GM12878 (cell line): Measurements from ENCODE around the gene SPRED2. TPM values are rescaled to one million over a fixed set of nuclear protein-coding genes. Genes with fewer than 3 reads are reported as not detected.

Source experiments
- ATAC-seq: fragments of 200-7000 bp; cut with Tn5 transposase; 3 replicates; pipeline ENCODE4 v1.9.1; 2020; ENCODE audit warnings: mild to moderate bottlenecking, moderate library complexity
- BruUV-seq: library from RNA; stranded (reverse); fragments of 400-500 nt; replicated peaks from 2 replicates; lab custom pipeline; 2021; lab: Mats Ljungman, UMichigan
- CTCF ChIA-PET: fragments of 300-600 bp; sonication (Branson Sonifier 250); formaldehyde crosslinking; extraction: SDS; loops from one replicate; lab custom pipeline; 2021; ENCODE audit warnings: inconsistent platforms; lab: Yijun Ruan, JAX
- POLR2A ChIA-PET: fragments of 350-600 bp; formaldehyde crosslinking; extraction: SDS; loops from one replicate; lab custom pipeline; 2021; ENCODE audit warnings: inconsistent platforms; lab: Charles Lee
- RAD21 ChIA-PET: fragments of 300-600 bp; sonication (Branson Sonifier 250); formaldehyde crosslinking; loops from one replicate; lab custom pipeline; 2023; ENCODE audit warnings: antibody characterized with exemption; ENCODE audit not compliant: unreplicated experiment; lab: Charles Lee
- SMC1A ChIA-PET: fragments of 300-600 bp; sonication (Branson Sonifier 250); formaldehyde crosslinking; loops from one replicate; lab custom pipeline; 2023; ENCODE audit not compliant: unreplicated experiment, uncharacterized antibody; lab: Charles Lee
- DNase-seq: peaks from one replicate; pipeline ENCODE4 v3.0.0-alpha.2; 2011; ENCODE audit warnings: low read depth, low spot score
- FAIRE-seq: peaks from 3 replicates; lab custom pipeline; 2011; peaks lifted over from hg19 to GRCh38; lab: Jason Lieb, UNC
- H2AFZ ChIP-seq: 2 replicates; pipeline ENCODE4 v1.6.0; 2011; ENCODE audit warnings: low read depth, low read length, control low read depth; ENCODE audit not compliant: control insufficient read depth
- H3K27ac ChIP-seq: 2 replicates; pipeline ENCODE4 v1.5.1; 2011; ENCODE audit warnings: control low read depth; ENCODE audit not compliant: control insufficient read depth, insufficient read depth
- H3K27me3 ChIP-seq, 2 experiments: replicated peaks in 1 of 2; 2 replicates each; pipeline versions ENCODE4 v1.6.0 to v1.6.1; 2011; ENCODE audit warnings: low read length in 1 of 2; ENCODE audit not compliant: control insufficient read depth in 2 of 2, insufficient read depth in 2 of 2
- H3K36me3 ChIP-seq, 2 experiments: 2 replicates each; pipeline ENCODE4 v1.5.1; 2011; ENCODE audit warnings: low read length in 1 of 2; ENCODE audit not compliant: control insufficient read depth in 2 of 2, insufficient read depth in 2 of 2
- H3K4me1 ChIP-seq: 2 replicates; pipeline ENCODE4 v1.6.1; 2011; ENCODE audit warnings: mild to moderate bottlenecking, low read length, moderate library complexity, mixed read lengths; ENCODE audit not compliant: control insufficient read depth, insufficient read depth
- H3K4me2 ChIP-seq: 2 replicates; pipeline ENCODE4 v1.6.0; 2011; ENCODE audit warnings: control low read depth; ENCODE audit not compliant: control insufficient read depth, insufficient read depth
- H3K4me3 ChIP-seq: fragments of 200-600 bp; sonication (generic); 2 replicates; pipeline ENCODE4 v1.5.1; 2016
- H3K79me2 ChIP-seq: 2 replicates; pipeline ENCODE4 v1.6.0; 2011; ENCODE audit warnings: low read length; ENCODE audit not compliant: control insufficient read depth, insufficient read depth
- H3K9ac ChIP-seq: 2 replicates; pipeline ENCODE4 v1.8.0; 2011; ENCODE audit warnings: low read length, control low read depth, mixed read lengths; ENCODE audit not compliant: control insufficient read depth, insufficient read depth
- H3K9me3 ChIP-seq: replicated peaks from 3 replicates; pipeline ENCODE4 v1.5.1; 2011; ENCODE audit warnings: mild to moderate bottlenecking, low read length; ENCODE audit not compliant: control insufficient read depth, insufficient read depth
- H4K20me1 ChIP-seq: 2 replicates; pipeline ENCODE4 v1.6.0; 2011; ENCODE audit not compliant: control insufficient read depth, insufficient read depth
- BRCA1 ChIP-seq: IDR thresholded peaks from 2 replicates; pipeline ENCODE4 v1.6.1; 2011; ENCODE audit warnings: low read depth, low read length, improper control_type of control experiment
- EP300 ChIP-seq, 2 experiments: fragments of 150-350 bp in 1 of 2; IDR thresholded peaks; 2 replicates each; pipeline ENCODE4 v1.6.1; 2011 to 2012; ENCODE audit warnings: low read depth in 2 of 2, low read length in 2 of 2, borderline replicate concordance in 1 of 2, improper control_type of control experiment in 1 of 2, inconsistent platforms in 1 of 2; ENCODE audit not compliant: control insufficient read depth in 1 of 2
- FOS ChIP-seq: IDR thresholded peaks from 3 replicates; pipeline ENCODE4 v1.6.1; 2011; ENCODE audit warnings: borderline replicate concordance; ENCODE audit not compliant: insufficient read length; ENCODE audit errors: extremely low read depth
- FOXK2 ChIP-seq: fragments of 450-650 bp; IDR thresholded peaks from 2 replicates; pipeline ENCODE4 v1.6.1; 2017; ENCODE audit warnings: mild to moderate bottlenecking, moderate library complexity
- HSF1 ChIP-seq: fragments of 150-350 bp; IDR thresholded peaks from 2 replicates; pipeline ENCODE4 v1.6.1; 2014; ENCODE audit warnings: mild to moderate bottlenecking, low read depth, low read length
- IKZF2 ChIP-seq, 2 experiments: fragments of 450-650 bp; IDR thresholded peaks; 2 replicates each; pipeline ENCODE4 v1.6.1; 2017; ENCODE audit warnings: mild to moderate bottlenecking in 2 of 2, moderate library complexity in 2 of 2
- IRF4 ChIP-seq: IDR thresholded peaks from 2 replicates; pipeline ENCODE4 v1.6.1; 2011; ENCODE audit warnings: low read depth, low read length
- JUND ChIP-seq: IDR thresholded peaks from 2 replicates; pipeline ENCODE4 v1.6.1; 2012; ENCODE audit warnings: low read depth, mild to moderate bottlenecking, low read length, improper control_type of control experiment, moderate library complexity
- MYC ChIP-seq: IDR thresholded peaks from 2 replicates; pipeline ENCODE4 v1.6.1; 2011; ENCODE audit warnings: mild to moderate bottlenecking, low read length, moderate library complexity, inconsistent platforms; ENCODE audit not compliant: insufficient read depth, insufficient replicate concordance, insufficient read length, severe bottlenecking
- PKNOX1 ChIP-seq: fragments of 450-650 bp; IDR thresholded peaks from 2 replicates; pipeline ENCODE4 v1.6.1; 2016; ENCODE audit warnings: mild to moderate bottlenecking
- SMAD5 ChIP-seq: IDR thresholded peaks from 2 replicates; pipeline ENCODE4 v1.6.1; 2016; ENCODE audit warnings: antibody characterized with exemption, low read depth
- TAF1 ChIP-seq: IDR thresholded peaks from 2 replicates; pipeline ENCODE4 v1.6.1; 2011; ENCODE audit warnings: mild to moderate bottlenecking, low read depth, low read length, borderline replicate concordance
- ZSCAN29 ChIP-seq: fragments of 450-650 bp; IDR thresholded peaks from 2 replicates; pipeline ENCODE4 v1.6.1; 2017; ENCODE audit warnings: mild to moderate bottlenecking, moderate library complexity
- WGBS: methylation state at CpG from one replicate; pipeline ENCODE4 v1.1.6; 2016; ENCODE audit warnings: low lambda C conversion rate; ENCODE audit not compliant: insufficient replicate concordance, insufficient coverage; ENCODE audit errors: missing lambda C conversion rate; 5-methylcytosine and 5-hydroxymethylcytosine counted together
- in situ Hi-C: fragments of 300-500 bp; cut with MboI; formaldehyde crosslinking; loops from 9 replicates; pipeline ENCODE4 v1.14.3; 2018; ENCODE audit warnings: mixed read lengths
- intact Hi-C: fragments of 100-400 bp; cut with micrococcal nuclease; formaldehyde crosslinking; loops from one replicate; pipeline ENCODE4 v1.14.2; 2022; ENCODE audit not compliant: unreplicated experiment
- polyA plus RNA-seq, 11 experiments: library from polyadenylated mRNA; depleted of rRNA in 4 of 11; unstranded in 6 of 11; stranded (reverse) in 5 of 11; fragments of >200 nt; fragmentation: Nextera tagmentation in 4 of 11; fragmentation: Illumina TruSeq in 1 of 11; extraction: Ambion mirVana in 4 of 11; extraction: Trizol in 1 of 11; gene quantifications; 1 replicate in 1 of 11; 2 replicates in 10 of 11; pipeline versions ENCODE4 v1.2.1 to v1.2.3, GENCODE V29; 2011 to 2016; ENCODE audit warnings: inconsistent platforms in 2 of 11, missing spikeins in 2 of 11, low read depth in 1 of 11
- total RNA-seq, 4 experiments: library from RNA; depleted of rRNA in 3 of 4; stranded (reverse); fragments of >200 nt in 3 of 4; fragmentation: Illumina TruSeq in 1 of 4; extraction: Trizol in 1 of 4; gene quantifications; 2 replicates each; pipeline versions ENCODE4 v1.2.1 to v1.2.3, GENCODE V29; 2013 to 2021

Gene SPRED2
- total and polyA plus RNA-seq, 10 of the 15 experiments (the other 5 are each of a cell fraction or from before 2014, with no cell fraction given) = 3.0 to 23.9 (median 9.7) TPM

DNA sequence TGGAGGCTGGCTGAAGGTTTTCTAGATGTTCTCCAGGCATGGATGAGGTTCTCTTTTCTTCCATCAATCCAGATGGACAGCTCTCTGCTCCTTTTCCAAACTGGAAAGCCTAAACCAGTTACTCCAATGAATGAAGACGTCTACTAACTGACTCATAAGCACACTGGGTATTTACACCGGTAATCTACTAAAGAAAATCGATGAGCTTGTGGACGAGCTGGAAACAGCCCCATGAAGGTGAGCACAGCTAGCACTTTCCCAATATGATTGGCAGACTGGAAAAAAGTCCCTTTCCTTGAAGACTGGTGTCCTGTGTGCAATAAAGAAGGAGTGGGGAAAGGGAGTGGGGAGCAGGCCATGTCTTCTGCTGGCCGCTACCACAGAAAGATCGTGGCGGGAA is 120.8 kb downstream of the SPRED2 start:
- FAIRE-seq (no peak), ATAC-seq (no peak), DNase-seq (no peak)
- Histone ChIP-seq H3K9me3 (no peaks in the 10 kb centered on the region), H3K4me2 (no peak overlapping the region), H3K79me2 (no peaks in the 10 kb centered on the region), H3K4me3 (no peak overlapping the region), H3K9ac (no peak overlapping the region), H3K36me3 (peaks cover 0 to 9% of the 10 kb centered on the region in 2 experiments; a peak in 2 of 4 replicates), H4K20me1 (0 out of 2 replicates have a peak, but pooled peaks cover 2% of the 10 kb centered on the region)
- ChIA-PET CTCF (interaction anchor here (0.7 kb wide), 1 partner anchor 44 kb away, joined by 3 read pairs; no protein-coding TSS in a partner anchor), POLR2A (no interaction called here), SMC1A (interaction anchor here (1.3 kb wide), 1 partner anchor 10 kb away, joined by 3 read pairs; no protein-coding TSS in a partner anchor)
- BruUV-seq = no TSS peak
- WGBS = 74% methylated on average over 7 of the region's 7 CpGs
- intact Hi-C loops = no loop called here
- TF ChIP-seq JUND (no peak), FOXK2 (no peak), IRF4 (no peak)
- TF ChIP-seq, all 136 proteins: peak for 0
- H3K27ac ChIP-seq = no peak overlapping the region
- H2AFZ ChIP-seq = no peak overlapping the region
- H3K27me3 ChIP-seq = no peaks in the 10 kb centered on the region
- in situ Hi-C loops = no loop called here
- no peaks in the 10 kb centered on the region for H3K4me1 ChIP-seq
- RAD21 ChIA-PET = interaction anchor here (0.6 kb wide), 1 partner anchor 86 kb away, joined by 3 read pairs; no protein-coding TSS in a partner anchor

GRCh38 chr2:65311049-65311448 is 121.3 kb downstream of the SPRED2 start:
- RAD21 ChIA-PET = interaction anchor here (1.4 kb wide), 1 partner anchor 30 kb away, joined by 3 read pairs; no protein-coding TSS in a partner anchor
- Histone ChIP-seq H3K9me3 (no peaks in the 10 kb centered on the region), H3K27ac (no peak overlapping the region), H3K4me3 (no peak overlapping the region), H3K27me3 (no peaks in the 10 kb centered on the region), H3K4me1 (no peaks in the 10 kb centered on the region), H3K79me2 (no peaks in the 10 kb centered on the region), H3K4me2 (no peak overlapping the region), H2AFZ (no peak overlapping the region), H4K20me1 (0 out of 2 replicates have a peak, but pooled peaks cover 2% of the 10 kb centered on the region), H3K36me3 (peaks cover 0 to 9% of the 10 kb centered on the region in 2 experiments; a peak in 2 of 4 replicates), H3K9ac (no peak overlapping the region)
- WGBS = 35% methylated on average over 6 of the region's 6 CpGs
- ATAC-seq (no peak), DNase-seq (no peak), FAIRE-seq (no peak)
- SMC1A ChIA-PET = interaction anchor here (1.3 to 1.8 kb wide), 2 partner anchors 11 kb away, joined by 3 to 8 read pairs; no protein-coding TSS in a partner anchor
- POLR2A ChIA-PET = no interaction called here
- no peak for TF ChIP-seq PKNOX1
- no peak for TF ChIP-seq TAF1
- TF ChIP-seq IKZF2 (IDR thresholded peaks at IDR 0.05) = no peak
- TF ChIP-seq EP300 (IDR thresholded peaks at IDR 0.05; ENCODE audit: borderline replicate concordance in 1 of 2, control insufficient read depth in 1 of 2, low read depth in 2 of 2, low read length in 2 of 2) = no peak
- no peak for TF ChIP-seq HSF1
- no peak for TF ChIP-seq SMAD5
- no peak for TF ChIP-seq MYC
- no peak for TF ChIP-seq FOS
- no peak for TF ChIP-seq ZSCAN29
- no peak for TF ChIP-seq IRF4
- TF ChIP-seq BRCA1 = no peak
- CTCF ChIA-PET = interaction anchor here (0.7 to 1.2 kb wide), 2 partner anchors 14 to 43 kb away, joined by 3 read pairs; no protein-coding TSS in a partner anchor
- in situ Hi-C loops = no loop called here
- intact Hi-C loops = no loop called here
- no TSS peak for BruUV-seq
